CD4-positive, alpha-beta T cell treated with Interleukin-2 at 100 ng/mL for 4 hours (primary cell): ENCODE results near the gene RASSF1.

Experiments used
- DNase-seq: peaks from one replicate; pipeline ENCODE4 v3.0.0-alpha.2; 2020; ENCODE audit warnings: low spot score

Gene RASSF1

GRCh38 chr3:50365080-50365841 is 24.6 kb upstream of the RASSF1 start:
- peak; percentile 95 for DNase-seq

GRCh38 chr3:50364573-50365079 is 24.0 kb upstream of the RASSF1 start:
- DNase-seq = no peak

- no peak for DNase-seq
These were observed 19.1 kb upstream of the RASSF1 start for GRCh38 chr3:50359760-50360110.

DNA sequence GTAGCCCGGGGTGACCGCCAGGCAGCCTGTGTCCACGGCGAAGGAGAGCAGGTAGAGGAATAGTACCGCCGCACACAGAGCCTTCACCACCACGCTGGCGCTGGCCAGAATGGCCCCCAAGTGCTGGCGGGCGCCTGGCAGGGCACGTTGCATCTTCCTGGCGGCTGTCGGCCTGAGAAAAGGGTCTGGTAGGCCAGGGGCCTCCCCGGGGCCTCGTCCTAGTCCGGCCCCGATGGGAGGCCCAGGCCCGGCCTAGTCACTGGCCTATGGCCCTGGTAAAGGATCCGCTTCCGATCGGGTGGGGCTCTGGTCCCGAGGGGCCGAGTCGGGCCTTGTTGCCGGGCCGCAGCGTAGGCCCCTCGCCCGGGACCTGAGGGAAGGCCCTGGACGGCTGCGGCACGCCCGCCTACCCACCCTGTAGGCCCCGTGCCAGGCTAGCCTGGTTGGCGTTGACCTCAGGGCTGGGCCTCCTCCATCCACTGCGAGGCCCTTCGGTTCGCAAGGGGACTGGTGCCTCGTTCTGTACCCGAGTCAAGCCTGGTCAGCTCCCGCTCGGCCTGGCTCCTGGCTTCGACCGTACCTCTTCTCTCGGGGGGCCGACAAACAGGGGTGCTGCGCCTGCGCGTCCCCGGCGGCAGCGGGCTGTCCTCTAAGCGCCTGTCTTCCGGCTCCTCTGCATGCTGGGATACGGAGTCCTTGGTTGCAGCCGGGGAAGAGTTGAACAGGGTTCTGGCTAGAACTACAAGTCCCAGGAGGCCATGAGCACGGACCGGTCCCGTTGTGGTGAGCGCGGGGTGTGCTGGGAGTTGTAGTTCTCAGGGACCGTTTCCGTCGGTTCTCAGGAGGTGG is 18.5 kb upstream of the RASSF1 start, which contains the start of gene TMEM115:
Gene TMEM115, minus strand, starts transcription at position 611 of the 849 bp plus-strand sequence. Its CDS starts 458 bp downstream, at position 153.
- DNase-seq = peak; percentile 98

GRCh38 chr3:50358355-50358910 is 17.8 kb upstream of the RASSF1 start:
- DNase-seq = no peak

GRCh38 chr3:50357481-50357880 is 16.8 kb upstream of the RASSF1 start:
- no peak for DNase-seq

- DNase-seq = no peak
These were observed 15.9 kb upstream of the RASSF1 start for GRCh38 chr3:50356553-50356952.

DNA sequence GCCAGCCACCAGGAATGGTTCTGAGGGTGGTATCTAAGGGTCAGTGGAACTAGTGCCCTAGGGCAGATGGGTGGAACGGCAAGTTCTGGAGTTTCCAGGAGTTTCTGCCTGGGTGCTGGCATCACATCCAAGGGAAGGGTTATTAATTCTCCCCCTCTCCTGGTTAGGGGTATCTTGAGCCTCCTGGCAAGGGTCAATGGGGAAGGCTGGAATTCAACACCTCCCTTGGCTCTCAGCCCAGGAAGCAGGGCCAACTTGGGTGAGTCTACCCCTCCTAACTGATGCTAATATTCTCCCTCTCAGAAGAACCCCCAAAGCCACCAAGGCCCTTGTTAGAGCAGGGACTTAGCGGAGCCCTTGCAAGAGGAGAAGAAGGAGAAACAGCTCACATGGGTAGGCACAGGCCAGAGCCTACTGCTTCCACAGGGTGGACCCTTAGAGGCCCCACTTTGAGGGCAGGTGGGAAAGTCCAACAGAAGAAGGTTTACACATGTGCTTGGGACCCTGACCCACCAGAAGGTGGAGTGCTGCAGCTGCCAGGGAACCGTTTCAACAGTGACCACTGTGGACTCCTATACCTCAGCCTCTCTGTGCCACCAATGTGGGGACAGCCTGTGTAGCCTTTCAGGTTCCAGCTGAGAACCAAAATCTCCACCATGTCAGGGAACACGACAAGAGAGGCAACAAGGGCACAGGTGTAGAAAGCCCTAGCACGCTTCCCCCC is 15.4 kb upstream of the RASSF1 start:
- DNase-seq = no peak

DNA sequence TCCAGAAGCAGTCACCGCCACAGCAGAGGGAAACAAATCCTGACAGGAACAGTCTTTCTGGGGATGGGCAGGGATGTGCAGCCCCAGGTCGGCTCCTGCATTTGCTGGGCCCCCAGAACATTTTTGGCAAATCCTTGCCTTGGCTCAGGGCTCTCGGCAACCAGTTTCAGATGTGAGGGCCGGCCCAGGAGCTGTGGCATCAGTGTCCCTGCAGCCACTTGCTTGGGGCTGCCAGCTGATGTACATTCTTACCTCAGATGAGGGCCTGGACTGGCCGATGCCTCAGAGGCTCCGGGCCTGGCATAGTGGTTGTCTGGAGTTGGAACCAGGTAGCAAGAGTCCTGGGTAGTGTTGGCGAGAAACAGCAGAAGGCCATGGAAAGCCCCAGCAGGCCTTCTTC is 14.2 kb upstream of the RASSF1 start:
- no peak for DNase-seq

DNA sequence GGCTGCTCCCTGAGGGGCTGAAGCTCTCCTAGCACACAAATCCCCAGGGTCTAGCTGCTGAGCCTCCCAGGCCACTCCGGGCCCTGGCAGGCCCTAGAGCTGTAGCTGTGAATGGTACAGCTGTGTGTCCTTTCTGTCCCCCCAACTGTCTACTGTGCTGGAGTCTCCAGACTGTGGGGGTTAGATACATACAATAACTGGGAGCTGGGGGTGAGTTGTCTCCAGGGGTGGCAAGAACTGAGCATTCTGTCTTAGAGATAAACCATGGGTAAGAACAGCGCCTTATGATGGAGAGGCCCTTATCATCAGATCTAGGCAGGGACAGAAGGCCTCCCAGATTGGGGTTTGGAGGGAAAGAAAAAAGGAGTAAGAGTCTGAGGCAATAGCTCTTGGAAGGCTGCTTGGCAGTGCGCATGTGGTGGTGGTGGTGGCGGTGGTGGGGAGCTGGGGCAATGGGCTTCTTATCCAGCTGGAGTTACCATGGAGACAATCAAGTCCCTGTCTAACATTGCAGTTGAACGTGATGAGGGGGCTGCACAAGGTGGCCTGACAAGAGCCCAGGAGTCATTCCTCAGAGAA is 13.6 kb upstream of the RASSF1 start:
- DNase-seq = no peak

GRCh38 chr3:50353245-50354004 is 12.8 kb upstream of the RASSF1 start:
- DNase-seq = no peak

- DNase-seq = no peak
These were observed 12.1 kb upstream of the RASSF1 start for GRCh38 chr3:50352781-50353180.

- DNase-seq = no peak
These were observed 10.7 kb upstream of the RASSF1 start for GRCh38 chr3:50351323-50351697.

DNA sequence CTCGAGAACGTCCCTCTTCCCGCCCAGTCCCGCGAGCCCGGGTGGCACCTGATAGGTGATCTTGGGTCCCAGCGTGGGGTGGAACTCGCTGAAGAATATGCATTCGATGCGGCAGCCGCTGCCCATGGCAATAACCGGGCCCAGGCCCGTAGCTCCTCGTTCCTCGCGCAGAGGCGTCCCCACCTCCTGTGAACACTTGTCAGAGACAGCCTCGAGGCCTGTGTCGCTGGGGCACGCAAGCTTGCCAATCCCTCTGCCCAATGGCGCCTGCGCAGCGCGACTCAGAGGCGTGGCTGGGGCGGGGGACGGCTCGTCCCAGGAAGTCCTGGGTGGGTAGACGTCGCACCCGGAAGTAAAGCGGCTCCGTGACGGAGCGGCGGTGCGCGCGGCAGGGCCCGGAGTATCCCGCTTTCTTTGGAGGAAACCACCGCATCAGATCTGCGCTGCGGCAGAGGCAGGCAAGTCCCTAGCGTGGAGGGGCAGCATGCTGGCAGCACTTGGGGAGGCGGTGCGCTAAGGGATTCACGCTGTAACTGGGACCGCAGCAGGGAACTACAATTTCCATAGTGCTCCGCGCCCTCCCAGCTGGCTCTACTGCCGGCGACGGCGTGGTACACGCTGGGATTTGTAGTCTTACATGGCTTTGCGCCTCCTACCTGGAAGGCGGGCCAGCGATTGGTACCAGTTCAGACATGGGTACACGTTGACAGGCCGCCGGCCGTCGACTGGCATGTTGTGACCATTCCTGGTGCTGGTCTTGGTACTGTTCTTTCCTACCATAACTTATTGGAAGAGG is 10.1 kb upstream of the RASSF1 start, which contains the start of the genes CYB561D2 and NPRL2:
Gene CYB561D2, plus strand, starts transcription at position 336 of the 796 bp plus-strand sequence. CDS start 572 bp downstream, outside the sequence.
Gene NPRL2, minus strand, starts transcription at position 249 of the 796 bp plus-strand sequence. Its CDS starts 123 bp downstream, at position 126.
- peak; percentile 99 for DNase-seq

GRCh38 chr3:50350213-50350526 is 9.5 kb upstream of the RASSF1 start:
- no peak for DNase-seq

GRCh38 chr3:50347187-50347813 is 6.7 kb upstream of the RASSF1 start:
- peak; percentile 85 for DNase-seq

GRCh38 chr3:50345586-50346234 is 5.1 kb upstream of the RASSF1 start, which contains the start of gene ZMYND10:
ZMYND10 (minus strand) TSS chr3:50345732; CDS start chr3:50345579, 153 bp downstream.
- peak; percentile 76 for DNase-seq

DNA sequence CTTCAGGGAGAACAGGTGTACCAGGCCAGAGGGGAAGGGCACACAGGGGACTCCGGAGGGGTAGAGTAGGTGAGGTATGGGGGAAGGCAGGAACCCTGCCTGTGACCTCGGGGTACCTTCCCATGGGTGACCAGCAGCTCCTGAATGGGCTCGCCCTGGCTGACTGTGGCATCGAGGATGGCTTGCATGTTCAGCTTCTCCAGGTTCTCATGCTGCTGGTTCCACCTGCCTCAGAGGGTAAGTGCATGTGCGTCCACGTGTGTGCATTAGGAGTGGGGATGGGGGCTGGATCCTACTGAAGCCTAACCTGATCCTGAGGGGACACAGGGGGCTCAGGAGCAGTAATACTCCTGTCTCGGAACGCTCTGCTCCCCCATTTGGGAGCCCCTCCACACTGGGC is 4.4 kb upstream of the RASSF1 start:
- DNase-seq = no peak
